K562 (cell line): ENCODE results near the gene ZDHHC22. TPM values are rescaled to one million over a fixed set of nuclear protein-coding genes. Genes with fewer than 3 reads are reported as not detected.

ENCODE experiments used
- ATAC-seq: fragments of 200-7000 bp; cut with Tn5 transposase; 3 replicates; pipeline ENCODE4 v1.9.1; 2020; ENCODE audit warnings: moderate library complexity
- BruUV-seq: library from RNA; stranded (reverse); fragments of 400-500 nt; replicated peaks from 2 replicates; lab custom pipeline; 2021; lab: Mats Ljungman, UMichigan
- CTCF ChIA-PET: fragments of 300-600 bp; formaldehyde crosslinking; extraction: SDS; loops from one replicate; lab custom pipeline; 2021; ENCODE audit warnings: low intra/inter-chr PET ratio; lab: Yijun Ruan, JAX
- POLR2A ChIA-PET: fragments of 300-600, 350-650 bp; sonication (Branson Sonifier 250); formaldehyde crosslinking; extraction: SDS; loops from one replicate; lab custom pipeline; 2021; ENCODE audit warnings: antibody characterized with exemption, inconsistent platforms; lab: Yijun Ruan, JAX
- DNase-seq, 4 experiments: peaks; one replicate each; pipeline versions ENCODE4 v3.0.0 to v3.0.0-alpha.2; 2011 to 2018; ENCODE audit warnings: low spot score in 3 of 4, mixed read lengths in 3 of 4; ENCODE audit errors: extremely low read depth in 1 of 4
- FAIRE-seq: peaks from 2 replicates; lab custom pipeline; 2011; peaks lifted over from hg19 to GRCh38; lab: Jason Lieb, UNC
- H2AFZ ChIP-seq: 2 replicates; pipeline ENCODE4 v1.6.0; 2011; ENCODE audit warnings: low read depth, low read length, control low read depth, inconsistent platforms
- H3K27ac ChIP-seq: fragments of 200-600 bp; 3 replicates; pipeline ENCODE4 v1.8.0; 2011; ENCODE audit warnings: low read depth, mild to moderate bottlenecking, control low read depth, inconsistent platforms, low read length, moderate library complexity, mixed read lengths; ENCODE audit errors: extremely low read depth
- H3K27me3 ChIP-seq, 2 experiments: fragments of 300-600 bp in 1 of 2; 2 replicates in 1 of 2; 3 replicates in 1 of 2; pipeline versions ENCODE4 v1.6.0 to v1.8.0; 2011; ENCODE audit warnings: inconsistent platforms in 2 of 2, low read length in 2 of 2, mild to moderate bottlenecking in 1 of 2, mixed read lengths in 1 of 2, moderate library complexity in 1 of 2; ENCODE audit not compliant: control insufficient read depth in 2 of 2, insufficient read depth in 2 of 2
- H3K36me3 ChIP-seq: fragments of 300-600 bp; 3 replicates; pipeline ENCODE4 v1.8.0; 2011; ENCODE audit warnings: mild to moderate bottlenecking, low read length, inconsistent platforms; ENCODE audit not compliant: control insufficient read depth, insufficient read depth
- H3K4me1 ChIP-seq, 2 experiments: fragments of 200-600 bp in 1 of 2; replicated peaks in 1 of 2; 2 replicates in 1 of 2; 3 replicates in 1 of 2; pipeline versions ENCODE4 v1.5.1 to v1.8.0; 2011; ENCODE audit warnings: inconsistent platforms in 2 of 2, low read length in 2 of 2, mild to moderate bottlenecking in 1 of 2, mixed read lengths in 1 of 2, moderate library complexity in 1 of 2; ENCODE audit not compliant: control insufficient read depth in 2 of 2, insufficient read depth in 2 of 2
- H3K4me2 ChIP-seq: 2 replicates; pipeline ENCODE4 v1.6.1; 2011; ENCODE audit warnings: low read length, control low read depth, inconsistent platforms, mixed read lengths; ENCODE audit not compliant: insufficient read depth
- H3K4me3 ChIP-seq: fragments of 200-600 bp; sonication (generic), shearing (Covaris generic); 2 replicates; pipeline ENCODE4 v1.5.1; 2016; ENCODE audit warnings: control low read depth, inconsistent platforms
- H3K79me2 ChIP-seq: fragments of 200-600 bp; 3 replicates; pipeline ENCODE4 v1.8.0; 2011; ENCODE audit warnings: low read length, inconsistent platforms; ENCODE audit not compliant: control insufficient read depth, insufficient read depth
- H3K9ac ChIP-seq, 2 experiments: 2 replicates each; pipeline versions ENCODE4 v1.6.0 to v1.6.1; 2011; ENCODE audit warnings: low read depth in 2 of 2, low read length in 2 of 2, control low read depth in 1 of 2, inconsistent platforms in 1 of 2, mild to moderate bottlenecking in 1 of 2, mixed read lengths in 1 of 2; ENCODE audit not compliant: insufficient read depth in 1 of 2
- H3K9me1 ChIP-seq: one replicate; pipeline ENCODE4 v1.6.0; 2011; ENCODE audit warnings: inconsistent platforms, mild to moderate bottlenecking, low read length, moderate library complexity; ENCODE audit not compliant: control insufficient read depth, insufficient read depth
- H3K9me3 ChIP-seq: replicated peaks from 2 replicates; pipeline ENCODE4 v1.5.1; 2011; ENCODE audit warnings: low read depth, low read length, inconsistent platforms; ENCODE audit not compliant: control insufficient read depth, insufficient read depth
- H4K20me1 ChIP-seq: replicated peaks from 2 replicates; pipeline ENCODE4 v1.6.1; 2011; ENCODE audit warnings: low read length, inconsistent platforms, mixed read lengths; ENCODE audit not compliant: control insufficient read depth, insufficient read depth
- ARID3A ChIP-seq: IDR thresholded peaks from 2 replicates; pipeline ENCODE4 v1.6.1; 2012; ENCODE audit warnings: low read depth, low read length, improper control_type of control experiment, borderline replicate concordance
- BDP1 ChIP-seq: IDR thresholded peaks from 3 replicates; pipeline ENCODE4 v1.6.1; 2011; ENCODE audit not compliant: insufficient read length, insufficient read depth
- BRD9 ChIP-seq: fragments of 450-650 bp; IDR thresholded peaks from 2 replicates; pipeline ENCODE4 v1.6.1; 2018; ENCODE audit warnings: low read depth; ENCODE audit not compliant: partially characterized antibody
- DPF2 ChIP-seq: fragments of 450-650 bp; IDR thresholded peaks from 2 replicates; pipeline ENCODE4 v1.6.1; 2016
- HES1 ChIP-seq: fragments of 450-650 bp; IDR thresholded peaks from 2 replicates; pipeline ENCODE4 v1.6.1; 2016; ENCODE audit warnings: low read depth, mild to moderate bottlenecking, moderate library complexity
- IRF9 ChIP-seq: fragments of 450-650 bp; IDR thresholded peaks from 2 replicates; pipeline ENCODE4 v1.6.1; 2016; ENCODE audit warnings: missing biosample characterization, missing genetic modification characterization
- JUND ChIP-seq, 2 experiments: IDR thresholded peaks; 2 replicates in 1 of 2; 3 replicates in 1 of 2; pipeline ENCODE4 v1.6.1; 2011; ENCODE audit warnings: borderline replicate concordance in 2 of 2, low read depth in 2 of 2, low read length in 2 of 2, improper control_type of control experiment in 1 of 2, missing biosample characterization in 1 of 2, missing genetic modification characterization in 1 of 2, missing genetic modification reagents in 1 of 2
- PHF8 ChIP-seq: fragments of 200-600 bp; sonication (generic); IDR thresholded peaks from 2 replicates; pipeline ENCODE4 v1.6.1; 2012; ENCODE audit warnings: mixed run types, mild to moderate bottlenecking, inconsistent platforms, low read length, moderate library complexity, borderline replicate concordance
- POLR2H ChIP-seq: IDR thresholded peaks from 2 replicates; pipeline ENCODE4 v1.6.1; 2016; ENCODE audit warnings: missing genetic modification characterization, low read depth, mild to moderate bottlenecking, control low read depth, missing compliant biosample characterization, moderate library complexity
- STAT6 ChIP-seq: sonication (generic); formaldehyde crosslinking; IDR thresholded peaks from 2 replicates; pipeline ENCODE4 v1.8.1; 2023; ENCODE audit warnings: mild to moderate bottlenecking, missing genetic modification reagents
- SUPT5H ChIP-seq: fragments of 450-650 bp; IDR thresholded peaks from 2 replicates; pipeline ENCODE4 v1.6.1; 2016
- ZSCAN32 ChIP-seq: fragments of 450-650 bp; formaldehyde crosslinking; IDR thresholded peaks from 2 replicates; pipeline ENCODE4 v1.4.0; 2020; ENCODE audit warnings: mild to moderate bottlenecking, moderate library complexity
- WGBS: fragments of 100-300 bp; shearing (Covaris generic); methylation state at CpG from one replicate; pipeline ENCODE4 v1.1.6; 2016; ENCODE audit warnings: low coverage, mixed read lengths; ENCODE audit not compliant: insufficient coverage; ENCODE audit errors: missing lambda C conversion rate; 5-methylcytosine and 5-hydroxymethylcytosine counted together
- in situ Hi-C: fragments of 300-500 bp; cut with MboI; formaldehyde crosslinking; loops from 4 replicates; pipeline ENCODE4 v1.15.0; 2018; ENCODE audit warnings: inconsistent platforms, mixed read lengths
- intact Hi-C: fragments of 100-400 bp; cut with micrococcal nuclease; formaldehyde crosslinking; loops from 2 replicates; pipeline ENCODE4 v1.14.2; 2022
- polyA plus RNA-seq, 8 experiments: library from polyadenylated mRNA; depleted of rRNA in 4 of 8; stranded (reverse) in 5 of 8; unstranded in 3 of 8; fragments of >200 nt; fragmentation: Nextera tagmentation in 2 of 8; fragmentation: Illumina TruSeq in 1 of 8; extraction: Ambion mirVana in 2 of 8; extraction: Trizol in 1 of 8; gene quantifications; 2 replicates each; pipeline versions ENCODE4 v1.2.1 to v1.2.3, GENCODE V29; 2011 to 2014; ENCODE audit warnings: inconsistent platforms in 1 of 8, missing spikeins in 1 of 8
- total RNA-seq, 7 experiments: library from RNA; depleted of rRNA in 6 of 7; stranded (reverse); fragments of >200 nt in 6 of 7; fragmentation: Illumina TruSeq in 2 of 7; extraction: Trizol in 2 of 7; gene quantifications; 2 replicates each; pipeline versions ENCODE4 v1.2.1 to v1.2.3, GENCODE V29; 2011 to 2021; ENCODE audit warnings: low replicate concordance in 1 of 7

ZDHHC22 gene
- total and polyA plus RNA-seq, 9 of the 15 experiments (the other 6 are each of a cell fraction or from before 2014, with no cell fraction given) = not detected

GRCh38 chr14:77110286-77110685 is 31.3 kb downstream of the ZDHHC22 start:
- Histone ChIP-seq H3K36me3 (peaks cover 81% of the 10 kb centered on the region; the same call in 1 of the 3 replicates), H3K27ac (no peak overlapping the region), H3K9ac (no peak overlapping the region), H3K4me2 (no peak overlapping the region), H3K27me3 (no peaks in the 10 kb centered on the region), H4K20me1 (no peaks in the 10 kb centered on the region), H3K9me3 (no peaks in the 10 kb centered on the region), H3K4me1 (no peaks in the 10 kb centered on the region), H2AFZ (no peak overlapping the region), H3K79me2 (no peaks in the 10 kb centered on the region), H3K9me1 (no peaks in the 10 kb centered on the region), H3K4me3 (no peak overlapping the region)
- BruUV-seq = no TSS peak
- ATAC-seq = no peak
- in situ Hi-C loops (no loop called here), intact Hi-C loops (no loop called here)
- ChIA-PET POLR2A (interaction anchor here (0.6 to 1.3 kb wide), 2 partner anchors 14 to 71 kb away, joined by 3 read pairs; no protein-coding TSS in a partner anchor), CTCF (no interaction called here)
- DNase-seq = no peak
- FAIRE-seq = no peak
- 88% methylated on average over 1 of the region's 1 CpG for WGBS
- TF ChIP-seq IRF9 (tag) (no peak), STAT6 (no peak), ZSCAN32 (CRISPR knock-in tag) (no peak), SUPT5H (no peak), BRD9 (no peak), DPF2 (no peak), ARID3A (no peak), BDP1 (no peak), JUND (IDR thresholded peaks at IDR 0.05; ENCODE audit: borderline replicate concordance, low read depth, low read length) (no peak), JUND (tag; IDR thresholded peaks at IDR 0.05; ENCODE audit: borderline replicate concordance, low read depth, low read length) (no peak), PHF8 (no peak), HES1 (no peak), POLR2H (no peak)
